Measurements from ENCODE around the gene IFT74.

The IFT74 gene

DNA sequence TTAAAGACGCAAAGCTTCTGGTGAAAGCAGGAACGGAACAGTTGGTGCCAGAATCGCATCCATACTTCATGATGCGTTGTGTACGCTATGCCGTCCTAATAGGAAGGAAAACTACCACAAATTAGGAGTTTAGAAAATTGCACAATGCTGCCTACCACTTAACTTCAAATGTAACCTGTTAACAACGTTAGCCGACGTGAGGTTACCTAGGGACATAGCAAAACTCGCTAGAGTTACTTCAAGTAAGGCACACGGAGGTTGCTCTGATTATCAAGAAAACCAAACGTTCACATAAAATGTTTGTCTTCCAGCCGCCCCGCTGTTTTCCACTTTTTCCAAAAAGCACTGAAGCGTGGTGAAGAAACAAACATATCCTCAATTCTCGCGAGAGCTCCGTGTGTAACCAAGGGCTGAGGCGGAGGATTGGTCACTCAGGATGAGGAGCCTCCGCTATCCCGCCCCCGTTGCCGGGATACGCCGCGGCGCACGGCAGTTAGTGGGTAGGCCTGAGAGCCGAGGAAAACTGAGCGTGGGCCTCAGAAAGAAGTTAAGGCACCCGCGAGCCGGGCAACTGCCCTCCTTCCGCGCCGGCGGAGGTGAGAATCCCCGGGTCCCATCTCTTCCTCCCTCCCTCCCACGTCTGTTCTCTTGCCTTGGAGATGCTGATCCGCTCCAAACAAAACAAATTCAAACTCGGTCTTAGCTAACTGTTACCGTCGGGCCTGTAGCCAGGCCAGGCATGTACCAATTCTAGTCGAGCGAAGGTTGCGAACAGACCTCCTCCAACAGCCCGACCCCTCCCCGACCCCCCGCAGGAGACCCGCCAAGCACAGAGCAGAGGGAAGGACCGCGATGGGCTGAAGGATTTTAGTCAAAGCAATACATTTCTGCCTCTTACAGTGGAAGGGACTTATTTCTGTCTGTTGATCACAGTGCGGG is at the start of gene IFT74:
TSS of gene IFT74 (plus strand) at position 492 of the 939 bp plus-strand sequence. CDS start 5,556 bp downstream, outside the sequence.
- Histone ChIP-seq H3K9ac (ENCODE audit: low read length in 5 of 5) (peak within 1 kb of the TSS; percentile 87 to 98 (median 93)), H3K36me3 (ENCODE audit: control insufficient read depth in 5 of 5, insufficient read depth in 5 of 5, low read length in 5 of 5) (no peaks in the 10 kb centered on the region), H3K9me3 (ENCODE audit: control insufficient read depth in 5 of 5, low read length in 5 of 5) (no peaks in the 10 kb centered on the region), H3K4me3 (ENCODE audit: low read depth in 1 of 5, low read length in 5 of 5) (peak within 1 kb of the TSS; percentile 77 to 96 (median 86)), H3K27me3 (ENCODE audit: control insufficient read depth in 5 of 5, insufficient read depth in 4 of 5, low read length in 5 of 5) (no peaks in the 10 kb centered on the region), H3K4me1 (ENCODE audit: control insufficient read depth in 5 of 5, insufficient read depth in 5 of 5, low read length in 5 of 5) (peaks cover 5 to 21% (median 19%) of the 10 kb centered on the region in 5 donors), H3K27ac (ENCODE audit: low read depth, low read length) (peak within 1 kb of the TSS; percentile 81)

DNA sequence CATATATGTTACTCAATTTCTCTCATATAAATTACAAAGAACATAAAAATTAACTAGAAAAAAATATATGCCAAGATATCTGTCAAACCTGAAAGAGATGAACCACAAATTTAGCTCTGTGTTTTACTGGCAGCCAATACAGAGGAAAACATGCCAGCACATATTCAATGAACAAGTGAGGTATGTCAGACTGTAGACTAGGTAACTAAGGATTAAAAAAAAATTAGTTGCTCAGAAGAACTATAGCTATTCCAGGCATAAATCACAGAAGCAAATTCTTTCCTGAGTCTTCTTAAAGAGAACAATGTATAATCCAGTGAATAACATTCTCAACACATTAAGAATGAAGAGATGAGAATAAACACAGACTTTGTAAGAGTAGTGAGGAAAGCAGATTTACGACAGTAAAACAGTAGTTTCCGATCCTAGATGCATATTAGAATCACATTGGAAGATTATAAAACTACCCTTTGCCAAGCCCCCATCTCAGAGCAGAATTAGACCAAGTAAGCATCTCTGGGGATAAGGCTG is 43.0 kb upstream of the IFT74 start:
- Histone ChIP-seq H3K9me3 (ENCODE audit: control insufficient read depth in 5 of 5, low read length in 5 of 5) (no peaks in the 10 kb centered on the region), H3K4me3 (ENCODE audit: low read depth in 1 of 5, low read length in 5 of 5) (no peak overlapping the region), H3K9ac (ENCODE audit: low read length in 5 of 5) (no peak overlapping the region), H3K27ac (ENCODE audit: low read depth, low read length) (no peak overlapping the region), H3K4me1 (ENCODE audit: control insufficient read depth in 5 of 5, insufficient read depth in 5 of 5, low read length in 5 of 5) (no peaks in the 10 kb centered on the region), H3K27me3 (ENCODE audit: control insufficient read depth in 5 of 5, insufficient read depth in 4 of 5, low read length in 5 of 5) (no peaks in the 10 kb centered on the region), H3K36me3 (ENCODE audit: control insufficient read depth in 5 of 5, insufficient read depth in 5 of 5, low read length in 5 of 5) (peaks cover 19 to 48% (median 32%) of the 10 kb centered on the region in 5 donors)

DNA sequence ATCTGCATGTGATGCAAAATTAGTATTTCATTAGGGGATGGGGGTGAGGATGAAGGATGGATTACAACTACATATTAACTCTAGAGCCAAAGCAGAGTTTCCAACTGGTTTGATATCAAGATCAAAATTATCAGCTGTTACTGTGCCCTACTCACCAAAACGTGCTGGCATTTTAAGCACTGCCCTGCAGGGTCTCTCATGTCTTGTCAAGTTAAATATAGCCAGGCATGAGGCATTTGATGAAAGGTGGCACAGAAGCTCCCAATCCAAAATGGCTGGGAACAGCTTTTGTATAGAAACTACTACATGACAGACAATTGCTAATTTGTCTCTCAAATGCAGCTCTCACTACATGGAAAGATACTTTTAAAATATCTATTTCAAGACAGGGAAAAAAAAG is 36.5 kb upstream of the IFT74 start:
- H3K36me3 ChIP-seq (ENCODE audit: control insufficient read depth in 5 of 5, insufficient read depth in 5 of 5, low read length in 5 of 5): peaks cover 57 to 88% (median 80%) of the 10 kb centered on the region in 5 donors
- no peak overlapping the region for H3K27ac ChIP-seq (ENCODE audit: low read depth, low read length)

DNA sequence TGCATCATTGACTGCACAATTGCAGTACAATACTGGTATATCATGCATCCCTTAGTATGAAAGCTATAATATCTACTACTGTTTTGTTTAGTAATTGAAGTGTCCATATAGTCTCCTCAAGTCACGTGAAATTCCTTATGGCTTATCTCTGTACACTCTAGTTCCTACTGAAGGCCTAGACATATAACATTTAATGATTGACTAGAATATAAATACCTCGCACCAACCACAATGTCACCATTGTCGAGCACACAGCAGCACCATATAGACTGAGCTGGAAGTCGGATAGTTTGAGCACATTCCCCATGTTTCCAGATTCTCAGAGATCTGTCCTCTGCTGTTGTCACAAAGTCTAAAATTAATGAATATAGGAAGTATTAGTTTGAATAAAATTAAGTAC is 30.6 kb upstream of the IFT74 start:
- Histone ChIP-seq H3K27me3 (ENCODE audit: control insufficient read depth in 5 of 5, insufficient read depth in 4 of 5, low read length in 5 of 5) (no peaks in the 10 kb centered on the region), H3K9ac (ENCODE audit: low read length in 5 of 5) (no peak overlapping the region), H3K36me3 (ENCODE audit: control insufficient read depth in 5 of 5, insufficient read depth in 5 of 5, low read length in 5 of 5) (peaks cover 51 to 72% (median 61%) of the 10 kb centered on the region in 5 donors), H3K9me3 (ENCODE audit: control insufficient read depth in 5 of 5, low read length in 5 of 5) (no peaks in the 10 kb centered on the region), H3K27ac (ENCODE audit: low read depth, low read length) (no peak overlapping the region), H3K4me3 (ENCODE audit: low read depth in 1 of 5, low read length in 5 of 5) (no peak overlapping the region), H3K4me1 (ENCODE audit: control insufficient read depth in 5 of 5, insufficient read depth in 5 of 5, low read length in 5 of 5) (peaks cover 0 to under 1% (median 0%) of the 10 kb centered on the region in 5 donors)

More for the DNA sequence above, 36.5 kb upstream of the IFT74 start:
- Histone ChIP-seq H3K27me3 (ENCODE audit: control insufficient read depth in 5 of 5, insufficient read depth in 4 of 5, low read length in 5 of 5) (no peaks in the 10 kb centered on the region), H3K4me1 (ENCODE audit: control insufficient read depth in 5 of 5, insufficient read depth in 5 of 5, low read length in 5 of 5) (no peaks in the 10 kb centered on the region), H3K4me3 (ENCODE audit: low read depth in 1 of 5, low read length in 5 of 5) (no peak overlapping the region), H3K9me3 (ENCODE audit: control insufficient read depth in 5 of 5, low read length in 5 of 5) (no peaks in the 10 kb centered on the region), H3K9ac (ENCODE audit: low read length in 5 of 5) (no peak overlapping the region)

DNA sequence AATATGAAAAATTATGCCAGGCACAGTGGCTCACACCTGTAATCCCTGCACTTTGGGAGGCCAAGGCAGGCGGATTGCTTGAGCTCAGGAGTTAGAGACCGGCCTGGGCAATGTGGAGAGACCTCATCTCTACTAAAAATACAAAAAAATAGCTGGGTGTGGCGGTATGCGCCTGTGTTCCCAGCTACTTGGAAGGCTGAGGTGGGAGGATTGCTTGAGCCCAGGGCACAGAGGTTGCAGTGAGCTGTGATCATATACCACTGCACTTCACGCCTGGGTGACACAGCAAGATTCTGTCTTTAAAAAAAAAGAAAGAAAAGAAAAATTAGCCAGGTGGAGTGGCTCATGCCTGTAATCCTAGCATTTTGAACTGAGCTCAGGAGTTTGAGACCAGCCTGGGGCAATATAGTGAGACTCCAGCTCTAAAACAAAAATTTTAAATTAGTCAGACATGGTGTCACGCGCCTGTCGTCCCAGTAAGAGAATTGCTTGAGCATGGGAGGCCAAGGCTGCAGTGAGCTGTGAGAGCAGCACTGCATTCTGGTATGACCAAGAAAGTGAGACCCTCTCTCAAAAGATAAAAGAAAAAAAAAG is 27.2 kb upstream of the IFT74 start:
- no peaks in the 10 kb centered on the region for H3K27me3 ChIP-seq (ENCODE audit: control insufficient read depth in 5 of 5, insufficient read depth in 4 of 5, low read length in 5 of 5)
- H3K9me3 ChIP-seq (ENCODE audit: control insufficient read depth in 5 of 5, low read length in 5 of 5): no peaks in the 10 kb centered on the region
- H3K27ac ChIP-seq (ENCODE audit: low read depth, low read length): no peak overlapping the region
- H3K4me3 ChIP-seq (ENCODE audit: low read depth in 1 of 5, low read length in 5 of 5): no peak overlapping the region
- H3K36me3 ChIP-seq (ENCODE audit: control insufficient read depth in 5 of 5, insufficient read depth in 5 of 5, low read length in 5 of 5): peaks cover 27 to 38% (median 34%) of the 10 kb centered on the region in 5 donors
- no peak overlapping the region for H3K9ac ChIP-seq (ENCODE audit: low read length in 5 of 5)
- H3K4me1 ChIP-seq (ENCODE audit: control insufficient read depth in 5 of 5, insufficient read depth in 5 of 5, low read length in 5 of 5): peaks cover 0 to 3% (median 0%) of the 10 kb centered on the region in 5 donors

DNA sequence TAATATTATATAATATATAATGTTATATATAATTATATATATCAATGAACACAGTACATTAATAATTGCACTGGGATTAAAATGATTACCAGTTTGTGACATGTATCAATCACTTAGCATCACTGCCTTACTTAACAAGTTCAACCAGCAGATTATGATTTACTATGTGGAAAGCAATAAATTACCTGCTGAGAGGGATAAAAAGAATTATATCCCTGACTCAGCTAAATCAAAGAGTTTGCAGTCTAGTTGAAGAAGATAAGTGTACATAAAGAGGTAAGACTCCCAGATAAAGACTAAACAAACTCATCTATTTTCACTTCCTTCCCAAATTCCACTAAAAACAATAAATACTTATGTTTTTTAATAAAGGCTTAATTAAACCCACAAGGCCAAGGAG is 20.4 kb upstream of the IFT74 start:
- Histone ChIP-seq H3K27ac (ENCODE audit: low read depth, low read length) (no peak overlapping the region), H3K9ac (ENCODE audit: low read length in 5 of 5) (no peak overlapping the region), H3K4me1 (ENCODE audit: control insufficient read depth in 5 of 5, insufficient read depth in 5 of 5, low read length in 5 of 5) (peaks cover 0 to 5% (median 3%) of the 10 kb centered on the region in 5 donors), H3K36me3 (ENCODE audit: control insufficient read depth in 5 of 5, insufficient read depth in 5 of 5, low read length in 5 of 5) (peaks cover 0 to 5% (median 0%) of the 10 kb centered on the region in 5 donors), H3K9me3 (ENCODE audit: control insufficient read depth in 5 of 5, low read length in 5 of 5) (peaks cover 0 to 10% (median 9%) of the 10 kb centered on the region in 5 donors), H3K27me3 (ENCODE audit: control insufficient read depth in 5 of 5, insufficient read depth in 4 of 5, low read length in 5 of 5) (no peaks in the 10 kb centered on the region), H3K4me3 (ENCODE audit: low read depth in 1 of 5, low read length in 5 of 5) (no peak overlapping the region)

DNA sequence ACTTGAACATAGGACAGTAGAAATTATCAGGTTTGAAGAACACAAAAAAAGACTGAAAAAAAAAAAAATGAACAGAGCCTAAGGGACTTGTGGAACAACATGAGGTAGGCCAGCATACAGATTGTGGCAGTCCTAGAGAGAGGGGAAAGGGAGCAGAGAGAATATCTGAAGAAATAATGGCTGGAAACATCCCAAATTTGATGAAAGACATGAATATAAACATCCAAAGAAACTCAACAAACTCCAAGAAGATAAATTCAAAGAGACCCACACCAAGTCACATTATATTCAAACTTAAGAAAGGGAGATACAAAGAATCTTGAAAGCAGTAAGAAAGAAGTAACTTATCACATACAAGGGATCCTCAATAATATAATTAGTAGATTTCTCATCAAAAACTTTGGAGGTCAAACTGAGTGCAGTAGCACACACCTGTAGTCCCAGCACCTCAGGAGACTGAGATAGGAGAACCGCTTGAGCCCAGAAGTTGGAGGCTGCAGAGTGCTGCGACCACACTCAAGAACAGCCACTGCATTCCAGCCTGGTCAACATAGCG is 18.3 kb upstream of the IFT74 start:
- peaks cover 0 to 3% (median 0%) of the 10 kb centered on the region in 5 donors for H3K36me3 ChIP-seq (ENCODE audit: control insufficient read depth in 5 of 5, insufficient read depth in 5 of 5, low read length in 5 of 5)
- H3K9me3 ChIP-seq (ENCODE audit: control insufficient read depth in 5 of 5, low read length in 5 of 5): peaks cover 0 to 10% (median 9%) of the 10 kb centered on the region in 5 donors
- no peak overlapping the region for H3K4me3 ChIP-seq (ENCODE audit: low read depth in 1 of 5, low read length in 5 of 5)
- no peak overlapping the region for H3K27ac ChIP-seq (ENCODE audit: low read depth, low read length)
- no peak overlapping the region for H3K9ac ChIP-seq (ENCODE audit: low read length in 5 of 5)
- H3K4me1 ChIP-seq (ENCODE audit: control insufficient read depth in 5 of 5, insufficient read depth in 5 of 5, low read length in 5 of 5): peaks cover 0 to 5% (median 3%) of the 10 kb centered on the region in 5 donors
- no peaks in the 10 kb centered on the region for H3K27me3 ChIP-seq (ENCODE audit: control insufficient read depth in 5 of 5, insufficient read depth in 4 of 5, low read length in 5 of 5)

DNA sequence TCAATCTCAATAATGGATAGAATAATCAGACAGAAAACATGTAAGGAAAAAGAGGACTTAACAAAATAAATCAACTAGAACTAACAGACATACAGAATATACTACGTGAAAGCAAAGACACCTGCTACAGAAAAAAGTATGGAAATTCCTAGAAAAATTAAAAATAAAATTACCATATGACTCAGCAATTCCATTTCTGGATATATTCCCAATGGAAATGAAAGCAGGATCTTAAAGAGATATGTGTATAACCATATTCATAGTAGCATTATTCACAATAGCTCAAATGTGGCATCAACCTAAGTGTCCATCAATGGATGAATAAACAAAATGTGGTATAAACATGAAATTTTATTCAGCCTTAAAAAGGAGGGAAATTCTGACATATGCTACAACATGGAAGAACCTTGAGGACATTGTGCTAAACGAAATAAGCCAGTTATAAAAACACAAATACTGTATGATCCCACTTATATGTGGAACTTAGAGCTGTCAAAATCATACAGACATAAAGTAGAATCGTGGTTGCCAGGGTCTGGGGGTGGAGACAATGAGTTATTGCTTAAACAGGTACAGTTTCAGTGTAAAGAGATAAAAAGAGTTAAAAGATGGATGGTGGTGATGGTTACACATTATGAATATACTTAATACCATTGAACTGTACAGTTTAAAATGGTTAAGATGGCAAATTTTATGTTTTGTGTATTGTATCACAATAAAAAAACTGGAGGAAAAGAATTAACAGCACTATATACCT is 16.1 kb upstream of the IFT74 start:
- Histone ChIP-seq H3K27me3 (ENCODE audit: control insufficient read depth in 5 of 5, insufficient read depth in 4 of 5, low read length in 5 of 5) (no peaks in the 10 kb centered on the region), H3K27ac (ENCODE audit: low read depth, low read length) (no peak overlapping the region), H3K9ac (ENCODE audit: low read length in 5 of 5) (no peak overlapping the region), H3K9me3 (ENCODE audit: control insufficient read depth in 5 of 5, low read length in 5 of 5) (peaks cover 0 to 10% (median 9%) of the 10 kb centered on the region in 5 donors), H3K4me3 (ENCODE audit: low read depth in 1 of 5, low read length in 5 of 5) (no peak overlapping the region), H3K36me3 (ENCODE audit: control insufficient read depth in 5 of 5, insufficient read depth in 5 of 5, low read length in 5 of 5) (peaks cover 0 to 3% (median 0%) of the 10 kb centered on the region in 5 donors), H3K4me1 (ENCODE audit: control insufficient read depth in 5 of 5, insufficient read depth in 5 of 5, low read length in 5 of 5) (peaks cover 0 to 11% (median 9%) of the 10 kb centered on the region in 5 donors)

DNA sequence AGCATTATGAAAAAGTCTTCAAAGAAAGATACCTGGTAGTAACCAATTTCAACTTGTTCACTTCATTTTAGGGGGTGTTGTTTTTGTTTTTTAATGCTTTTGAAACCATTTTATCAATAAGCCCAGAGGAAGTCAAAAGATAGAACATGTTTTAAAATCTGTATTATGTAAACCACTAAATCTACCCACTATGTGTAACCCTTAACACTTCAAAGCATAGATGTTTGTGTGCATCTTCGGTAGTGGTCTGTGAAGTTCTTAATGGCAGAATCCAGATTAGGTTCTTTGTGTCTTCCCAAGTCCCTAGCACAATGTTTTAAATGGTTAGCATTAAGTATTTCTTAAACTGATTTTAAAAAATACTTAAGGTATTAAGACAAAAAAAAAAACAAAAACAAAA is 15.4 kb upstream of the IFT74 start:
- H3K27ac ChIP-seq (ENCODE audit: low read depth, low read length): no peak overlapping the region
- H3K4me3 ChIP-seq (ENCODE audit: low read depth in 1 of 5, low read length in 5 of 5): no peak overlapping the region
- no peak overlapping the region for H3K9ac ChIP-seq (ENCODE audit: low read length in 5 of 5)
- H3K36me3 ChIP-seq (ENCODE audit: control insufficient read depth in 5 of 5, insufficient read depth in 5 of 5, low read length in 5 of 5): peaks cover 0 to 3% (median 0%) of the 10 kb centered on the region in 5 donors
- peaks cover 0 to 10% (median 9%) of the 10 kb centered on the region in 5 donors for H3K9me3 ChIP-seq (ENCODE audit: control insufficient read depth in 5 of 5, low read length in 5 of 5)
- no peaks in the 10 kb centered on the region for H3K27me3 ChIP-seq (ENCODE audit: control insufficient read depth in 5 of 5, insufficient read depth in 4 of 5, low read length in 5 of 5)
- peaks cover 3 to 17% (median 15%) of the 10 kb centered on the region in 5 donors for H3K4me1 ChIP-seq (ENCODE audit: control insufficient read depth in 5 of 5, insufficient read depth in 5 of 5, low read length in 5 of 5)
